ENCODE results near the gene FLAD1.

- TF ChIP-seq CTCF (IDR thresholded peaks at IDR 0.05), result no peak
- TF ChIP-seq POLR2A (IDR thresholded peaks at IDR 0.05), result no peak
These were observed 34.8 kb downstream of the FLAD1 start for GRCh38 chr1:155017946-155018316.
